Pancreas (tissue), 10 donors: ENCODE results near the gene OR10AG1. TPM values are rescaled to one million over a fixed set of nuclear protein-coding genes. Genes with fewer than 3 reads are reported as not detected.

ENCODE experiments used
- ATAC-seq, 4 donors: fragments of 200-7000 bp; cut with Tn5 transposase; one replicate each; pipeline versions ENCODE4 v1.8.0 to v1.9.1; 2020; ENCODE audit warnings: mild to moderate bottlenecking in 4 of 4, moderate library complexity in 4 of 4
- DNase-seq, 6 donors: peaks; one replicate each; pipeline ENCODE4 v3.0.0-alpha.2; 2020
- FAIRE-seq: peaks from 2 replicates; lab custom pipeline; 2012; peaks lifted over from hg19 to GRCh38; lab: Jason Lieb, UNC
- H3K27ac ChIP-seq, 4 donors: fragments of 200-600 bp; sonication (generic); 1 replicate in 3 of 4; 2 replicates in 1 of 4; pipeline versions ENCODE4 v1.5.0 to v1.8.0; 2020
- H3K27me3 ChIP-seq, 4 donors: fragments of 200-600 bp; one replicate each; pipeline ENCODE4 v1.8.0; 2021
- H3K36me3 ChIP-seq, 3 donors: fragments of 200-600 bp; sonication (generic) in 1 of 3; one replicate each; pipeline versions ENCODE4 v1.5.0 to v1.8.0; 2020 to 2021
- H3K4me1 ChIP-seq, 3 donors: fragments of 200-600 bp; one replicate each; pipeline ENCODE4 v1.8.0; 2021
- H3K4me3 ChIP-seq, 4 donors: fragments of 200-600 bp; sonication (generic) in 2 of 4; one replicate each; pipeline versions ENCODE4 v1.5.0 to v1.8.0; 2020 to 2021
- H3K9me3 ChIP-seq, 4 donors: fragments of 200-600 bp; one replicate each; pipeline ENCODE4 v1.8.0; 2021
- CTCF ChIP-seq, 4 donors: fragments of 200-600 bp; sonication (generic) in 3 of 4; IDR thresholded peaks; one replicate each; pipeline versions ENCODE4 v1.5.0 to v1.8.0; 2021; ENCODE audit warnings: antibody characterized with exemption in 4 of 4
- WGBS, 2 donors: extraction: QIAGEN DNeasy Blood & Tissue Kit; methylation state at CpG; one replicate each; pipeline ENCODE4 v1.1.7; 2013; 5-methylcytosine and 5-hydroxymethylcytosine counted together
- intact Hi-C, 3 donors: fragments of 100-400 bp; cut with DNase I; formaldehyde crosslinking; loops; one replicate each; pipeline versions ENCODE4 v1.11.1 to v1.14.2; 2022
- polyA plus RNA-seq, 2 donors: library from polyadenylated mRNA; stranded (reverse); fragments of 200-250 nt; gene quantifications; one replicate each; pipeline ENCODE4 v1.2.3, GENCODE V29; 2013
- total RNA-seq, 6 donors: library from RNA; stranded (reverse); fragmentation: NEBNext Ultra II Directional in 4 of 6; extraction: Animal tissue kit (Norgen Biotek cat#: 25700) in 4 of 6; gene quantifications; one replicate each; pipeline versions ENCODE4 v1.2.1 to v1.2.4, GENCODE V29; 2021 to 2023
- donor health status: healthy with polysubstance abuse.
- donor health status: DM: no; HTN: no; CAD: no; lungs with moderate emphysema.
- donor health status: DM: no; HTN: no; CAD: no.
- donor health status: control.
- donor health status: control.
- donor health status: Bipolar disorder and iron deficiency.
- donor health status: DM: yes; HTN: yes; CAD: no.
- donor health status: DM: no; HTN: no; CAD: no.
- donor health status: DM: no; HTN: no; CAD: no.
- donor health status: DM: yes; HTN: yes; CAD: no.

OR10AG1 gene
- total and polyA plus RNA-seq, 8 donors, result not detected

- Histone ChIP-seq H3K27me3 (no peaks in the 10 kb centered on the region), H3K9me3 (no peaks in the 10 kb centered on the region), H3K4me1 (no peaks in the 10 kb centered on the region), H3K27ac (no peak overlapping the region), H3K4me3 (no peak overlapping the region), H3K36me3 (no peaks in the 10 kb centered on the region)
- 49 to 55% methylated on average over 5 of the region's 5 CpGs for WGBS, 2 donors
- ATAC-seq (no peak), FAIRE-seq (no peak), DNase-seq (no peak)
- intact Hi-C loops, result no loop called here
- no peak for TF ChIP-seq CTCF (IDR thresholded peaks at IDR 0.05)
Measured at GRCh38 chr11:55967914-55968313, 1.8 kb downstream of the OR10AG1 start.

DNA sequence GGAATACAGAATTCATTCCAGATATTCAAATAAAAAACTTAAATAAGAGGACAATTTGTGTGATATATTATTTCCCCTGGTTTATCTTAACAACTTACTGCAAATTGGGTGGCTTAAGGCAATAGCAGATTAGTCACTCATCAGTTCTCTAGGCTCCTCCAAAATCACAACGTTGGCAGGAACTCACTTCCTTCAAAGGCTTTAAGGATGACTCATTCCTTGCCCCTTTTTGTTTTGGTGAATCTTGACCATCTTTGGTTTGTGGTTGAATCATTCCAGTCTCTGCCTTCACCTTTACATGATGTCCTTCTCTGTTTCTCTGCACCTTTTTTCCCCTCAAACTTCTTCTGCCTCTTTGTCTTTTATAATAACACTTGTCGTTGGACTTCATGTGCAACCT is 3.4 kb downstream of the OR10AG1 start:
- WGBS, 2 donors, result 50 to 79% methylated on average over 2 of the region's 2 CpGs
- intact Hi-C loops, result no loop called here
- no peaks in the 10 kb centered on the region for H3K9me3 ChIP-seq
- H3K4me3 ChIP-seq, result no peak overlapping the region
- ATAC-seq, result no peak
- no peaks in the 10 kb centered on the region for H3K36me3 ChIP-seq
- no peaks in the 10 kb centered on the region for H3K4me1 ChIP-seq
- no peak for TF ChIP-seq CTCF (IDR thresholded peaks at IDR 0.05)
- H3K27me3 ChIP-seq, result no peaks in the 10 kb centered on the region
- DNase-seq, result no peak
- no peak for FAIRE-seq
- no peak overlapping the region for H3K27ac ChIP-seq

GRCh38 chr11:55956521-55956920 is 13.2 kb downstream of the OR10AG1 start:
- FAIRE-seq (no peak), ATAC-seq (peak in 2 of 4 donors; percentile 28 to 64), DNase-seq (no peak)
- H3K36me3 ChIP-seq, result no peaks in the 10 kb centered on the region
- WGBS, 2 donors, result 9 to 12% methylated on average over 4 of the region's 4 CpGs
- H3K27me3 ChIP-seq, result no peaks in the 10 kb centered on the region
- TF ChIP-seq CTCF (IDR thresholded peaks at IDR 0.05), result no peak
- intact Hi-C loops, result no loop called here
- no peak overlapping the region for H3K27ac ChIP-seq
- H3K4me3 ChIP-seq, result no peak overlapping the region
- no peaks in the 10 kb centered on the region for H3K9me3 ChIP-seq
- no peaks in the 10 kb centered on the region for H3K4me1 ChIP-seq

DNA sequence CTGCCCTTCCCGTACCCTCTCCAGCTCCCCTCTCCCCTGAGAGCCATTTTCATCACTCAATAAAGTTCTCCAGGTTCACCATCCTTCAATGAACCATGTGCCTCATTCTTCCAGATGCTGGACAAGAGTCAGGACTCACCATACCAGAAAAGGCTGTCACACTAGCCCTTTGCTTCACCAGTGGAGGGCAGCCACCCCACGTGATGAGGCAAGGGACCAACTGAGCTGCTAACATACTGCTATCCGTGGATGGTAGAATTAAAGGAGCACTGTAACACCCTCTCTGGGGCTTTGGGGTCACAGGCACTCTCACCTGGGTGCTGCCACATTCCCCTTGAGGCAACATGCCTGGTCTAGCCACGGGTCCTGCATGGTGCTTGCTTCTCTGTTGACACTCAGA is 20.4 kb downstream of the OR10AG1 start:
- Histone ChIP-seq H3K36me3 (no peaks in the 10 kb centered on the region), H3K9me3 (no peaks in the 10 kb centered on the region), H3K4me3 (no peak overlapping the region), H3K4me1 (no peaks in the 10 kb centered on the region), H3K27ac (no peak overlapping the region), H3K27me3 (no peaks in the 10 kb centered on the region)
- no peak for TF ChIP-seq CTCF (IDR thresholded peaks at IDR 0.05)
- peak in 1 of 6 donors; percentile 20 for DNase-seq
- FAIRE-seq, result no peak
- intact Hi-C loops, result loop anchor here in 1 of 3 donors (10.0 kb wide), 1 partner anchor 835 kb away; no protein-coding TSS in a partner anchor
- 54 to 71% methylated on average over 4 of the region's 4 CpGs for WGBS, 2 donors
- no peak for ATAC-seq

GRCh38 chr11:55942785-55943392 is 26.9 kb downstream of the OR10AG1 start:
- H3K27me3 ChIP-seq, result peaks cover 0 to 6% (median 0%) of the 10 kb centered on the region in 4 donors
- FAIRE-seq (peak; percentile 5), ATAC-seq (peak in 3 of 4 donors; percentile 58 to 67 (median 64)), DNase-seq (no peak)
- H3K9me3 ChIP-seq, result no peaks in the 10 kb centered on the region
- no peaks in the 10 kb centered on the region for H3K36me3 ChIP-seq
- intact Hi-C loops, result loop anchor here in 1 of 3 donors (10.0 kb wide), 1 partner anchor 842 kb away; no protein-coding TSS in a partner anchor
- no peaks in the 10 kb centered on the region for H3K4me1 ChIP-seq
- peak in 3 of 4 donors; percentile 16 to 42 (median 19) for TF ChIP-seq CTCF (IDR thresholded peaks at IDR 0.05)
- H3K27ac ChIP-seq, result no peak overlapping the region
- no peak overlapping the region for H3K4me3 ChIP-seq
- 2% methylated on average over 3 of the region's 3 CpGs for WGBS, 2 donors
